HepG2 (cell line): ENCODE results near the gene CHRNG. TPM values are rescaled to one million over a fixed set of nuclear protein-coding genes. Genes with fewer than 3 reads are reported as not detected.
A peak's percentile ranks its signal among the peaks of the same experiment; 100 is the strongest.

Source experiments
- ATAC-seq: fragments of 200-7000 bp; cut with Tn5 transposase; 3 replicates; pipeline ENCODE4 v1.9.1; 2020; ENCODE audit warnings: mild to moderate bottlenecking, moderate library complexity
- BruUV-seq: library from RNA; stranded (reverse); fragments of 400-500 nt; replicated peaks from 2 replicates; lab custom pipeline; 2021; lab: Mats Ljungman, UMichigan
- CTCF ChIA-PET: fragments of 300-600 bp; formaldehyde crosslinking; extraction: SDS; loops from one replicate; lab custom pipeline; 2021; ENCODE audit warnings: low total read pairs, inconsistent platforms, low intra/inter-chr PET ratio; lab: Yijun Ruan, JAX
- POLR2A ChIA-PET: fragments of 350-600 bp; sonication (Branson Sonifier 250); formaldehyde crosslinking; loops from one replicate; lab custom pipeline; 2020; ENCODE audit warnings: antibody characterized with exemption, inconsistent platforms; lab: Yijun Ruan, JAX
- DNase-seq: peaks from one replicate; pipeline ENCODE4 v3.0.0-alpha.2; 2015; ENCODE audit warnings: low spot score
- FAIRE-seq: peaks from 3 replicates; lab custom pipeline; 2011; peaks lifted over from hg19 to GRCh38; lab: Jason Lieb, UNC
- H2AFZ ChIP-seq: one replicate; pipeline ENCODE4 v1.6.1; 2011; ENCODE audit warnings: low read length, inconsistent platforms
- H3K27ac ChIP-seq: fragments of 300-600 bp; 3 replicates; pipeline ENCODE4 v1.8.0; 2011; ENCODE audit warnings: mixed run types, mild to moderate bottlenecking, mixed read lengths, low read length, inconsistent platforms; ENCODE audit not compliant: insufficient read depth; ENCODE audit errors: extremely low read length
- H3K27me3 ChIP-seq, 2 experiments: fragments of 200-600 bp in 1 of 2; 2 replicates in 1 of 2; 3 replicates in 1 of 2; pipeline versions ENCODE4 v1.6.0 to v1.8.0; 2011; ENCODE audit warnings: low read length in 2 of 2, mild to moderate bottlenecking in 2 of 2, moderate library complexity in 2 of 2, inconsistent platforms in 1 of 2; ENCODE audit not compliant: insufficient read depth in 2 of 2, control insufficient read depth in 1 of 2
- H3K36me3 ChIP-seq, 2 experiments: fragments of 200-600 bp in 1 of 2; replicated peaks in 1 of 2; 2 replicates in 1 of 2; 3 replicates in 1 of 2; pipeline versions ENCODE4 v1.5.1 to v1.8.0; 2011; ENCODE audit warnings: low read length in 2 of 2, inconsistent platforms in 1 of 2; ENCODE audit not compliant: insufficient read depth in 2 of 2, control insufficient read depth in 1 of 2
- H3K4me1 ChIP-seq: 2 replicates; pipeline ENCODE4 v1.5.1; 2012; ENCODE audit warnings: low read length, inconsistent platforms; ENCODE audit not compliant: insufficient read depth
- H3K4me2 ChIP-seq: 2 replicates; pipeline ENCODE4 v1.6.0; 2011; ENCODE audit warnings: low read depth, low read length, inconsistent platforms
- H3K4me3 ChIP-seq, 3 experiments: fragments of 200-600 bp in 1 of 3; sonication (generic), shearing (Covaris generic) in 1 of 3; replicated peaks in 1 of 3; 2 replicates each; pipeline ENCODE4 v1.5.1; 2011 to 2016; ENCODE audit warnings: low read length in 3 of 3, inconsistent platforms in 2 of 3, low read depth in 2 of 3, mild to moderate bottlenecking in 2 of 3, control low read depth in 1 of 3, mixed read lengths in 1 of 3; ENCODE audit not compliant: insufficient read depth in 1 of 3
- H3K79me2 ChIP-seq: one replicate; pipeline ENCODE4 v1.6.1; 2011; ENCODE audit warnings: low read length, inconsistent platforms; ENCODE audit not compliant: insufficient read depth
- H3K9ac ChIP-seq: 2 replicates; pipeline ENCODE4 v1.6.0; 2011; ENCODE audit warnings: mild to moderate bottlenecking, low read depth, low read length, inconsistent platforms; ENCODE audit not compliant: insufficient read depth
- H3K9me3 ChIP-seq: 2 replicates; pipeline ENCODE4 v1.5.1; 2012; ENCODE audit warnings: mild to moderate bottlenecking, low read length
- H4K20me1 ChIP-seq: 2 replicates; pipeline ENCODE4 v1.6.0; 2011; ENCODE audit warnings: inconsistent platforms, mild to moderate bottlenecking, low read length, moderate library complexity; ENCODE audit not compliant: insufficient read depth
- ZNF383 ChIP-seq: sonication (generic); formaldehyde crosslinking; IDR thresholded peaks from 2 replicates; pipeline ENCODE4 v1.4.0; 2020; ENCODE audit warnings: missing genetic modification reagents, mild to moderate bottlenecking, borderline replicate concordance
- ZNF629 ChIP-seq: sonication (generic); formaldehyde crosslinking; conservative IDR thresholded peaks from 2 replicates; pipeline ENCODE4 v1.5.0; 2020; ENCODE audit warnings: missing genetic modification reagents
- ZNF883 ChIP-seq: sonication (generic); formaldehyde crosslinking; IDR thresholded peaks from 2 replicates; pipeline ENCODE4 v1.5.1; 2020; ENCODE audit warnings: mild to moderate bottlenecking, missing genetic modification reagents; ENCODE audit errors: not compliant biosample characterization
- ZSCAN12 ChIP-seq: sonication (generic); formaldehyde crosslinking; IDR thresholded peaks from 2 replicates; pipeline ENCODE4 v1.9.0; 2021; ENCODE audit warnings: mild to moderate bottlenecking, missing genetic modification reagents
- WGBS: methylation state at CpG from one replicate; pipeline ENCODE4 v1.1.6; 2017; ENCODE audit warnings: low lambda C conversion rate; 5-methylcytosine and 5-hydroxymethylcytosine counted together
- in situ Hi-C: cut with HindIII; loops from 2 replicates; pipeline ENCODE4 v1.10.0; 2017; ENCODE audit warnings: low pct_unique_long_range_greater_than_20kb; ENCODE audit not compliant: extremely low pct_ligation_motif_present
- intact Hi-C: fragments of 100-400 bp; cut with micrococcal nuclease; formaldehyde crosslinking; loops from one replicate; pipeline ENCODE4 v1.10.0; 2022; ENCODE audit not compliant: unreplicated experiment
- polyA plus RNA-seq, 8 experiments: library from polyadenylated mRNA; depleted of rRNA in 3 of 8; stranded (reverse) in 7 of 8; unstranded in 1 of 8; fragments of >200 nt; fragmentation: Illumina TruSeq in 4 of 8; extraction: Trizol in 4 of 8; gene quantifications; 2 replicates each; pipeline versions ENCODE4 v1.2.1 to v1.2.3, GENCODE V29; 2011 to 2016; ENCODE audit warnings: low read depth in 4 of 8, missing spikeins in 1 of 8, mixed read lengths in 1 of 8; ENCODE audit not compliant: insufficient read depth in 1 of 8
- total RNA-seq, 5 experiments: library from RNA; depleted of rRNA; stranded (reverse); fragments of >200 nt; fragmentation: Illumina TruSeq; extraction: Trizol; gene quantifications; 2 replicates each; pipeline ENCODE4 v1.2.3, GENCODE V29; 2016; ENCODE audit warnings: low read depth in 1 of 5
- TF ChIP-seq, protein P1 (sequence below): sonication (generic); formaldehyde crosslinking; conservative IDR thresholded peaks from 2 replicates; pipeline ENCODE4 v1.4.0; 2020; ENCODE audit warnings: missing genetic modification reagents

The CHRNG gene
- total and polyA plus RNA-seq, 2 of the 13 experiments (the other 11 are each of a cell fraction or from before 2014, with no cell fraction given), result not detected

DNA sequence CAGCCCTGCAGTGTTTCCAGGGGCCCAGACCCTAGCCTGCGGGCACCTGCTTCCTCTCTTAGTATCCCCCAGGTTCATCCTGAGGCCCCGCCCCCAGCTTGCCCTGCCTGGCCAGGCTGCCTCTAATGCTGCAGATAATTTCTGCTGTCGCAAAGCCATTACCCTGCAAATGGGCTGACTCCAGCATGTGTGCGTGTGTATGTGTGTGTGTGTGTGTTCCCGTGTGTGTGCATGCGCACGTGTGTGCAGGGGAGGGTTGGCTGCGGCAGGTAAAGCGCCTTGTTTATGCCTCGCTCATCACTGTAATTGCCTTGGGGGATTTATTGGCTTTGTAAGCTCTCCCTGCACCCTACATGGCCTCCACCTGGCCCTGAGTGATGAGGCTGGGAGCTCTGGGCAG, 26.9 kb upstream of the CHRNG start:
- H3K9me3 ChIP-seq, result no peaks in the 10 kb centered on the region
- H3K4me1 ChIP-seq, result no peaks in the 10 kb centered on the region
- ChIA-PET POLR2A (interaction anchor here (1.1 kb wide), 1 partner anchor 38 kb away, joined by 3 read pairs; the partner anchor contains the start of genes EIF4E2 and TIGD1), CTCF (no interaction called here)
- no peaks in the 10 kb centered on the region; the same call in 1 of the 2 replicates for H4K20me1 ChIP-seq
- no TSS peak for BruUV-seq
- H3K9ac ChIP-seq, result no peak overlapping the region
- no peak overlapping the region for H3K27ac ChIP-seq
- no peak overlapping the region for H3K4me3 ChIP-seq
- H2AFZ ChIP-seq, result no peak overlapping the region
- H3K36me3 ChIP-seq, result no peaks in the 10 kb centered on the region
- ATAC-seq, result no peak
- DNase-seq, result no peak
- H3K4me2 ChIP-seq, result no peak overlapping the region
- 46% methylated on average over 10 of the region's 10 CpGs for WGBS
- no peak for FAIRE-seq
- H3K79me2 ChIP-seq, result no peaks in the 10 kb centered on the region
- TF ChIP-seq, protein P1, sequence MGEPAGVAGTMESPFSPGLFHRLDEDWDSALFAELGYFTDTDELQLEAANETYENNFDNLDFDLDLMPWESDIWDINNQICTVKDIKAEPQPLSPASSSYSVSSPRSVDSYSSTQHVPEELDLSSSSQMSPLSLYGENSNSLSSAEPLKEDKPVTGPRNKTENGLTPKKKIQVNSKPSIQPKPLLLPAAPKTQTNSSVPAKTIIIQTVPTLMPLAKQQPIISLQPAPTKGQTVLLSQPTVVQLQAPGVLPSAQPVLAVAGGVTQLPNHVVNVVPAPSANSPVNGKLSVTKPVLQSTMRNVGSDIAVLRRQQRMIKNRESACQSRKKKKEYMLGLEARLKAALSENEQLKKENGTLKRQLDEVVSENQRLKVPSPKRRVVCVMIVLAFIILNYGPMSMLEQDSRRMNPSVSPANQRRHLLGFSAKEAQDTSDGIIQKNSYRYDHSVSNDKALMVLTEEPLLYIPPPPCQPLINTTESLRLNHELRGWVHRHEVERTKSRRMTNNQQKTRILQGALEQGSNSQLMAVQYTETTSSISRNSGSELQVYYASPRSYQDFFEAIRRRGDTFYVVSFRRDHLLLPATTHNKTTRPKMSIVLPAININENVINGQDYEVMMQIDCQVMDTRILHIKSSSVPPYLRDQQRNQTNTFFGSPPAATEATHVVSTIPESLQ (CRISPR knock-in tag), result no peak
- TF ChIP-seq ZNF883 (CRISPR knock-in tag), result peak; percentile 20
- in situ Hi-C loops (no loop called here), intact Hi-C loops (no loop called here)
- peaks cover 14 to 59% of the 10 kb centered on the region in 2 experiments for H3K27me3 ChIP-seq

DNA sequence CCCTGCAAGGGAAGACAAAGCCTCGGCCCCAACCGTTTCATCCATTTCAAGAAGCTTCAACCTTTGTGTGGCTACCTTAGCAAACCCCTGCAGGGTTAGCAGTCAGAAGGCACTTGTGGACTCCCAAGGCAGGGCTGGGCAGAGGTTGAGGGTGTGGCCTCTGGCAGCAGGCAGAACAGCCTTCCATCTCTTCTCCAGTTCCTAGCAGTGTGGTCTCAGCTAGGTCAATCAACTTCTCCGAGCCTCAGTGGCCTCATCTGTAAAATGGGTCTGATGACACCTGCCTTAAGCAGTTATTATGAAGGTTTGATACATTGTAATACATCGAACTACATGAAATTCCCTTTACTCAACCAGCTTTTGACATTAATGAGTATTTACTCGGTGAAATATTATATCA, 26.1 kb upstream of the CHRNG start:
- Histone ChIP-seq H3K79me2 (no peaks in the 10 kb centered on the region), H3K27me3 (peaks cover 14 to 58% of the 10 kb centered on the region in 2 experiments), H3K4me2 (no peak overlapping the region), H3K9ac (no peak overlapping the region), H2AFZ (no peak overlapping the region), H3K27ac (no peak overlapping the region), H3K4me1 (no peaks in the 10 kb centered on the region), H3K9me3 (no peaks in the 10 kb centered on the region), H3K36me3 (no peaks in the 10 kb centered on the region), H3K4me3 (no peak overlapping the region), H4K20me1 (no peaks in the 10 kb centered on the region; the same call in 1 of the 2 replicates)
- intact Hi-C loops, result no loop called here
- FAIRE-seq (no peak), DNase-seq (no peak), ATAC-seq (no peak)
- CTCF ChIA-PET, result no interaction called here
- TF ChIP-seq ZNF629 (CRISPR knock-in tag) (peak; percentile 85), ZNF383 (CRISPR knock-in tag) (no peak), ZSCAN12 (CRISPR knock-in tag) (no peak)
- POLR2A ChIA-PET, result no interaction called here
- in situ Hi-C loops, result no loop called here
- BruUV-seq, result no TSS peak
- WGBS, result 4% methylated on average over 5 of the region's 5 CpGs
